WTC11 (cell line): ENCODE data around the gene CACNA1A. TPM values are rescaled to one million over a fixed set of nuclear protein-coding genes. Genes with fewer than 3 reads are reported as not detected.

ENCODE experiments used
- ATAC-seq: fragments of 200-7000 bp; cut with Tn5 transposase; 2 replicates; pipeline ENCODE4 v1.10.0; 2021; ENCODE audit warnings: mild to moderate bottlenecking, moderate library complexity
- CTCF ChIA-PET: fragments of 300-600 bp; sonication (Branson Sonifier 250); formaldehyde crosslinking; loops from one replicate; lab custom pipeline; 2021; ENCODE audit warnings: antibody characterized with exemption; lab: Charles Lee
- POLR2A ChIA-PET: fragments of 350-600 bp; sonication (Branson Sonifier 250); formaldehyde crosslinking; loops from one replicate; lab custom pipeline; 2021; ENCODE audit warnings: antibody characterized with exemption; lab: Charles Lee
- DNase-seq: peaks from one replicate; pipeline ENCODE4 v3.0.0; 2021; ENCODE audit warnings: low spot score
- H3K27ac Mint-ChIP-seq: 2 replicates; pipeline ENCODE4 v1.8.0; 2021; ENCODE audit warnings: mixed read lengths
- H3K27me3 Mint-ChIP-seq: 2 replicates; pipeline ENCODE4 v1.8.0; 2021; ENCODE audit warnings: low read depth, mild to moderate bottlenecking, moderate library complexity, mixed read lengths
- H3K36me3 Mint-ChIP-seq: 2 replicates; pipeline ENCODE4 v1.8.0; 2021; ENCODE audit warnings: mixed read lengths
- H3K4me1 Mint-ChIP-seq: 2 replicates; pipeline ENCODE4 v1.8.0; 2022; ENCODE audit warnings: mixed read lengths
- H3K4me3 Mint-ChIP-seq: 2 replicates; pipeline ENCODE4 v1.8.0; 2021; ENCODE audit warnings: mild to moderate bottlenecking, moderate library complexity, mixed read lengths
- H3K9me3 Mint-ChIP-seq: 2 replicates; pipeline ENCODE4 v1.8.0; 2021; ENCODE audit warnings: mixed read lengths
- E2F1 ChIP-seq: sonication (generic); formaldehyde crosslinking; IDR thresholded peaks from 2 replicates; pipeline ENCODE4 v1.8.0; 2022; ENCODE audit warnings: mild to moderate bottlenecking, missing genetic modification reagents
- ETV6 ChIP-seq: sonication (generic); formaldehyde crosslinking; IDR thresholded peaks from 2 replicates; pipeline ENCODE4 v1.8.1; 2022; ENCODE audit warnings: mild to moderate bottlenecking, missing genetic modification reagents
- FOXK1 ChIP-seq: sonication (generic); formaldehyde crosslinking; IDR thresholded peaks from 2 replicates; pipeline ENCODE4 v1.8.0; 2022; ENCODE audit warnings: mild to moderate bottlenecking, moderate library complexity, missing genetic modification reagents
- GABPB1 ChIP-seq: sonication (generic); formaldehyde crosslinking; IDR thresholded peaks from 2 replicates; pipeline ENCODE4 v1.8.1; 2023; ENCODE audit warnings: mild to moderate bottlenecking, missing genetic modification reagents
- RELA ChIP-seq: sonication (generic); formaldehyde crosslinking; IDR thresholded peaks from 2 replicates; pipeline ENCODE4 v1.8.1; 2022; ENCODE audit warnings: missing genetic modification reagents, mild to moderate bottlenecking, borderline replicate concordance
- TEAD1 ChIP-seq: sonication (generic); formaldehyde crosslinking; IDR thresholded peaks from 2 replicates; pipeline ENCODE4 v1.8.0; 2022; ENCODE audit warnings: mild to moderate bottlenecking, missing genetic modification reagents
- USF2 ChIP-seq: sonication (generic); formaldehyde crosslinking; IDR thresholded peaks from 2 replicates; pipeline ENCODE4 v1.8.1; 2023; ENCODE audit warnings: mild to moderate bottlenecking, missing genetic modification reagents, moderate library complexity
- ZMAT4 ChIP-seq: fragments of 250-450 bp; sonication (Bioruptor Pico); IDR thresholded peaks from 2 replicates; pipeline ENCODE4 v1.9.0; 2021; ENCODE audit warnings: mild to moderate bottlenecking
- ZNF121 ChIP-seq: sonication (generic); formaldehyde crosslinking; IDR thresholded peaks from 2 replicates; pipeline ENCODE4 v1.8.0; 2023; ENCODE audit warnings: missing genetic modification reagents
- ZNF263 ChIP-seq: sonication (generic); formaldehyde crosslinking; IDR thresholded peaks from 2 replicates; pipeline ENCODE4 v1.8.1; 2022; ENCODE audit warnings: low read depth, mild to moderate bottlenecking, moderate library complexity, missing genetic modification reagents
- total RNA-seq: library from RNA; stranded (reverse); gene quantifications from 3 replicates; pipeline ENCODE4 v1.2.3, GENCODE V29; 2021
- TF ChIP-seq, protein P1 (sequence below): sonication (generic); formaldehyde crosslinking; IDR thresholded peaks from 2 replicates; pipeline ENCODE4 v1.8.0; 2023; ENCODE audit warnings: missing genetic modification reagents, mild to moderate bottlenecking, borderline replicate concordance
- TF ChIP-seq, protein P2 (sequence below): sonication (generic); formaldehyde crosslinking; IDR thresholded peaks from 2 replicates; pipeline ENCODE4 v1.8.0; 2022; ENCODE audit warnings: mild to moderate bottlenecking, missing genetic modification reagents
- TF ChIP-seq, protein P3 (sequence below): sonication (generic); formaldehyde crosslinking; conservative IDR thresholded peaks from 2 replicates; pipeline ENCODE4 v1.8.1; 2022; ENCODE audit warnings: mild to moderate bottlenecking, missing genetic modification reagents
- TF ChIP-seq, protein P4 (sequence below): sonication (generic); formaldehyde crosslinking; IDR thresholded peaks from 2 replicates; pipeline ENCODE4 v1.8.1; 2022; ENCODE audit warnings: low read depth, mild to moderate bottlenecking, moderate library complexity, missing genetic modification reagents, borderline replicate concordance
- TF ChIP-seq, protein P5 (sequence below): sonication (generic); formaldehyde crosslinking; IDR thresholded peaks from 2 replicates; pipeline ENCODE4 v1.8.0; 2023; ENCODE audit warnings: missing genetic modification reagents

CACNA1A gene
- total RNA-seq, 1 experiment from 2014 or later, result 28.9 TPM

DNA sequence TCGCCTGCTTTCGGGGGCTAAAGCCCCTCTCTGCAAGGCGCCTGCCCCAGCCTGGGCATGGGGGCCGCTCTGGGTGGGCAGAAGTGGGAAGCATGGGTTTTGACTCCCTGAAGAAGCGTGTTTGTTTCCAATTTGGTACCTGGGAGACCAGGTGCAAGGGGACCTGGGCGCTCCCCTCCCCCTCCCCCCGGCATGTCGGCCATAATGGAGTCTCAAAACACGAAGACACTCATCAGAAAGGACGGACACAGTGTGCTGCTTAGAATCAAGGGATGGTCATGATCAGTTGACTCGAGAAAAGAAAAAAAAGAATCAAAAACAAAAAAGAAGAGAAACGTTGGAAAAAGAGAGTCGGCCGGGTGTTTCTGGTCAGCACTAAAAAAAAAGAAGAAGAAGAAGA lies 279.3 kb downstream of the CACNA1A start:
- ChIA-PET CTCF (interaction anchor here (0.6 to 3.9 kb wide), 3 partner anchors 31 to 166 kb away, joined by 4 to 14 read pairs (median 6); no protein-coding TSS in a partner anchor), POLR2A (no interaction called here)
- Mint-ChIP-seq H3K36me3 (no peaks in the 10 kb centered on the region), H3K27me3 (no peaks in the 10 kb centered on the region), H3K4me3 (no peak overlapping the region), H3K27ac (peak overlapping the region; percentile 66), H3K9me3 (no peaks in the 10 kb centered on the region), H3K4me1 (peaks cover 7% of the 10 kb centered on the region)
- no peak for DNase-seq
- no peak for ATAC-seq
- TF ChIP-seq, protein P1, sequence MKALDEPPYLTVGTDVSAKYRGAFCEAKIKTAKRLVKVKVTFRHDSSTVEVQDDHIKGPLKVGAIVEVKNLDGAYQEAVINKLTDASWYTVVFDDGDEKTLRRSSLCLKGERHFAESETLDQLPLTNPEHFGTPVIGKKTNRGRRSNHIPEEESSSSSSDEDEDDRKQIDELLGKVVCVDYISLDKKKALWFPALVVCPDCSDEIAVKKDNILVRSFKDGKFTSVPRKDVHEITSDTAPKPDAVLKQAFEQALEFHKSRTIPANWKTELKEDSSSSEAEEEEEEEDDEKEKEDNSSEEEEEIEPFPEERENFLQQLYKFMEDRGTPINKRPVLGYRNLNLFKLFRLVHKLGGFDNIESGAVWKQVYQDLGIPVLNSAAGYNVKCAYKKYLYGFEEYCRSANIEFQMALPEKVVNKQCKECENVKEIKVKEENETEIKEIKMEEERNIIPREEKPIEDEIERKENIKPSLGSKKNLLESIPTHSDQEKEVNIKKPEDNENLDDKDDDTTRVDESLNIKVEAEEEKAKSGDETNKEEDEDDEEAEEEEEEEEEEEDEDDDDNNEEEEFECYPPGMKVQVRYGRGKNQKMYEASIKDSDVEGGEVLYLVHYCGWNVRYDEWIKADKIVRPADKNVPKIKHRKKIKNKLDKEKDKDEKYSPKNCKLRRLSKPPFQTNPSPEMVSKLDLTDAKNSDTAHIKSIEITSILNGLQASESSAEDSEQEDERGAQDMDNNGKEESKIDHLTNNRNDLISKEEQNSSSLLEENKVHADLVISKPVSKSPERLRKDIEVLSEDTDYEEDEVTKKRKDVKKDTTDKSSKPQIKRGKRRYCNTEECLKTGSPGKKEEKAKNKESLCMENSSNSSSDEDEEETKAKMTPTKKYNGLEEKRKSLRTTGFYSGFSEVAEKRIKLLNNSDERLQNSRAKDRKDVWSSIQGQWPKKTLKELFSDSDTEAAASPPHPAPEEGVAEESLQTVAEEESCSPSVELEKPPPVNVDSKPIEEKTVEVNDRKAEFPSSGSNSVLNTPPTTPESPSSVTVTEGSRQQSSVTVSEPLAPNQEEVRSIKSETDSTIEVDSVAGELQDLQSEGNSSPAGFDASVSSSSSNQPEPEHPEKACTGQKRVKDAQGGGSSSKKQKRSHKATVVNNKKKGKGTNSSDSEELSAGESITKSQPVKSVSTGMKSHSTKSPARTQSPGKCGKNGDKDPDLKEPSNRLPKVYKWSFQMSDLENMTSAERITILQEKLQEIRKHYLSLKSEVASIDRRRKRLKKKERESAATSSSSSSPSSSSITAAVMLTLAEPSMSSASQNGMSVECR (CRISPR knock-in tag), result no peak
- TF ChIP-seq GABPB1 (CRISPR knock-in tag) (no peak), RELA (CRISPR knock-in tag) (no peak), ZNF263 (CRISPR knock-in tag) (no peak), ZMAT4 (CRISPR knock-in tag) (no peak), FOXK1 (CRISPR knock-in tag) (no peak), ZNF121 (CRISPR knock-in tag) (no peak), TEAD1 (CRISPR knock-in tag) (no peak)
- TF ChIP-seq, protein P2, sequence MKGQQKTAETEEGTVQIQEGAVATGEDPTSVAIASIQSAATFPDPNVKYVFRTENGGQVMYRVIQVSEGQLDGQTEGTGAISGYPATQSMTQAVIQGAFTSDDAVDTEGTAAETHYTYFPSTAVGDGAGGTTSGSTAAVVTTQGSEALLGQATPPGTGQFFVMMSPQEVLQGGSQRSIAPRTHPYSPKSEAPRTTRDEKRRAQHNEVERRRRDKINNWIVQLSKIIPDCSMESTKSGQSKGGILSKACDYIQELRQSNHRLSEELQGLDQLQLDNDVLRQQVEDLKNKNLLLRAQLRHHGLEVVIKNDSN (CRISPR knock-in tag), result no peak
- TF ChIP-seq, protein P3, sequence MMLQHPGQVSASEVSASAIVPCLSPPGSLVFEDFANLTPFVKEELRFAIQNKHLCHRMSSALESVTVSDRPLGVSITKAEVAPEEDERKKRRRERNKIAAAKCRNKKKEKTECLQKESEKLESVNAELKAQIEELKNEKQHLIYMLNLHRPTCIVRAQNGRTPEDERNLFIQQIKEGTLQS (CRISPR knock-in tag), result no peak
- TF ChIP-seq, all 79 proteins: peak for 0

DNA sequence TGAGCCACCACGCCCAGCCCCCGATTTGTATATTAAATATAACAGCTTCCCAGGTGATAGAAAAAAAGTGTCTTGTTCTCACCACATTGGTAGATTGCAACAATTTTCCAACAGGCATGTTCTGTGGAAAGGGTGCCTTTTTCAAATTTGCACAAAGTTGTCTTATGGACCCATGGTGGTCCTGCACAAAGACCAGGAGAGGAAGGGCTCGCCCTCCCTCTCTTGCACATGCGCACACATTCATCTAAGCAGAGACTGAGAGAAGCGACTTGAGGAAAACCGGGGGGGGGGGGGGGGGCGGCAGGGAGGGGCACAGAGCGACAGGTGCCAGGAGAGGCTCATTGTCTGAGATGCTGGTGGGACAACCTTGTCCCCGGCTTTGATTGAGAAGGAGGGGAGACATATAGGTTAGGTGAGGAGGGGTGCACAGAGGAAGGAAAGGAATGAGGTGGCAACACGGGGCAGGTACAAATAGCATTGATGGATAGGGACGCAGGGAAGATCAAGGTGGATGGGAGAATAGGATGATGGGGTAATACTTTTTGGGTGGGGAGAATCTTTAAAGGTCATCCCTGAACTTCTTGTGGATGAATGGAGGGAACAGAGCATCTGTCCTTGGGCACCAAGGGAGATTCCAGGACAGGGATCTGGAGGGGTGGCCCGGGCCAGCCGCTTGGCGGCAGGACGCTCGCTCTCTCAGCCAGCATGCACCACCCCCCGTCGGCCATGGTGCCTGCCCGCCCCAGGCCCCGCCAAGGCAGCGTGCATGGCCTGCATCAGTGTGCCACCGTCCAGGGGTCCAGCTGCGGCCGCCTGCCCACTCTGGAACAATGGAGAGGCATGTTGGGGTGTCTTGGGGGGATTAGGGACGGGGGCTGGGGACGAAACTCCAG lies 280.1 kb downstream of the CACNA1A start:
- H3K9me3 Mint-ChIP-seq, result no peaks in the 10 kb centered on the region
- ATAC-seq, result no peak
- H3K27me3 Mint-ChIP-seq, result no peaks in the 10 kb centered on the region
- H3K27ac Mint-ChIP-seq, result no peak overlapping the region; the same call in 1 of the 2 replicates
- TF ChIP-seq, protein P4, sequence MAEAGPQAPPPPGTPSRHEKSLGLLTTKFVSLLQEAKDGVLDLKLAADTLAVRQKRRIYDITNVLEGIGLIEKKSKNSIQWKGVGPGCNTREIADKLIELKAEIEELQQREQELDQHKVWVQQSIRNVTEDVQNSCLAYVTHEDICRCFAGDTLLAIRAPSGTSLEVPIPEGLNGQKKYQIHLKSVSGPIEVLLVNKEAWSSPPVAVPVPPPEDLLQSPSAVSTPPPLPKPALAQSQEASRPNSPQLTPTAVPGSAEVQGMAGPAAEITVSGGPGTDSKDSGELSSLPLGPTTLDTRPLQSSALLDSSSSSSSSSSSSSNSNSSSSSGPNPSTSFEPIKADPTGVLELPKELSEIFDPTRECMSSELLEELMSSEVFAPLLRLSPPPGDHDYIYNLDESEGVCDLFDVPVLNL (CRISPR knock-in tag), result no peak
- TF ChIP-seq ZNF121 (CRISPR knock-in tag), result 0 out of 2 replicates have a peak, but pooled peaks have one; percentile 55
- no peak for DNase-seq
- H3K36me3 Mint-ChIP-seq, result no peaks in the 10 kb centered on the region
- no peak overlapping the region for H3K4me3 Mint-ChIP-seq
- CTCF ChIA-PET, result interaction anchor here (0.6 to 3.9 kb wide), 2 partner anchors 30 to 130 kb away, joined by 5 to 14 read pairs; no protein-coding TSS in a partner anchor
- POLR2A ChIA-PET, result no interaction called here
- H3K4me1 Mint-ChIP-seq, result peaks cover 7% of the 10 kb centered on the region

DNA sequence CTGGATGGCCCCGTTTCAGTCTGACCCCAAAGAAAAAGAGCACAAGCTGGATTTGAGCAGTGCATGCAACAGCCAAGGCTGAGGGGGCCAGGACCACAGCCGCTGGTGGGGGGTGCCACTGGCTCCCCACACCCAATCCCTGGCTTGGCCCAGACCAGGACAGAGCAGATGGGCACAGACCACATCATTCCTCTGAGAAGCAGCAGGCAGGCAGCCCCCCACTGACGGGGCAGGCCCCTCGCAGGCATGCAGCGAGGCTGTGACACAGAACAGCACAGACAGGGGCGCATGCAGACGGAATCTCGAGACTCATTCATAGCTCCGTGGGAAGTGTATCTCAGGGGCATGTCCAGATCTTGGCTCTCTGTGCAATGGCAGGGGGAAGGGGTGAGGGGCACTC lies 281.2 kb downstream of the CACNA1A start:
- ATAC-seq, result no peak; the same call in 1 of the 2 replicates
- DNase-seq, result no peak
- POLR2A ChIA-PET, result no interaction called here
- H3K9me3 Mint-ChIP-seq, result no peaks in the 10 kb centered on the region
- peaks cover 4% of the 10 kb centered on the region; the same call in 1 of the 2 replicates for H3K36me3 Mint-ChIP-seq
- H3K4me3 Mint-ChIP-seq, result no peak overlapping the region
- no peaks in the 10 kb centered on the region for H3K27me3 Mint-ChIP-seq
- H3K27ac Mint-ChIP-seq, result no peak overlapping the region
- peaks cover 7% of the 10 kb centered on the region for H3K4me1 Mint-ChIP-seq
- CTCF ChIA-PET, result interaction anchor here (3.9 kb wide), 1 partner anchor 29 kb away, joined by 14 read pairs; no protein-coding TSS in a partner anchor
- TF ChIP-seq, protein P4 (CRISPR knock-in tag), result no peak
- no peak for TF ChIP-seq GABPB1 (CRISPR knock-in tag)
- TF ChIP-seq USF2 (CRISPR knock-in tag), result no peak
- no peak for TF ChIP-seq E2F1 (CRISPR knock-in tag)
- no peak for TF ChIP-seq ZNF263 (CRISPR knock-in tag)
- TF ChIP-seq, protein P5, sequence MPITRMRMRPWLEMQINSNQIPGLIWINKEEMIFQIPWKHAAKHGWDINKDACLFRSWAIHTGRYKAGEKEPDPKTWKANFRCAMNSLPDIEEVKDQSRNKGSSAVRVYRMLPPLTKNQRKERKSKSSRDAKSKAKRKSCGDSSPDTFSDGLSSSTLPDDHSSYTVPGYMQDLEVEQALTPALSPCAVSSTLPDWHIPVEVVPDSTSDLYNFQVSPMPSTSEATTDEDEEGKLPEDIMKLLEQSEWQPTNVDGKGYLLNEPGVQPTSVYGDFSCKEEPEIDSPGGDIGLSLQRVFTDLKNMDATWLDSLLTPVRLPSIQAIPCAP (CRISPR knock-in tag), result no peak
- no peak for TF ChIP-seq ETV6
- no peak for TF ChIP-seq RELA (CRISPR knock-in tag)
